Measurements from ENCODE around the gene RASAL3. TPM values are rescaled to one million over a fixed set of nuclear protein-coding genes. Genes with fewer than 3 reads are reported as not detected.

The RASAL3 gene
- total RNA-seq, 1 experiment from 2014 or later, result not detected

GRCh38 chr19:15438577-15438976, 25.8 kb downstream of the RASAL3 start:
- TF ChIP-seq, protein P1, sequence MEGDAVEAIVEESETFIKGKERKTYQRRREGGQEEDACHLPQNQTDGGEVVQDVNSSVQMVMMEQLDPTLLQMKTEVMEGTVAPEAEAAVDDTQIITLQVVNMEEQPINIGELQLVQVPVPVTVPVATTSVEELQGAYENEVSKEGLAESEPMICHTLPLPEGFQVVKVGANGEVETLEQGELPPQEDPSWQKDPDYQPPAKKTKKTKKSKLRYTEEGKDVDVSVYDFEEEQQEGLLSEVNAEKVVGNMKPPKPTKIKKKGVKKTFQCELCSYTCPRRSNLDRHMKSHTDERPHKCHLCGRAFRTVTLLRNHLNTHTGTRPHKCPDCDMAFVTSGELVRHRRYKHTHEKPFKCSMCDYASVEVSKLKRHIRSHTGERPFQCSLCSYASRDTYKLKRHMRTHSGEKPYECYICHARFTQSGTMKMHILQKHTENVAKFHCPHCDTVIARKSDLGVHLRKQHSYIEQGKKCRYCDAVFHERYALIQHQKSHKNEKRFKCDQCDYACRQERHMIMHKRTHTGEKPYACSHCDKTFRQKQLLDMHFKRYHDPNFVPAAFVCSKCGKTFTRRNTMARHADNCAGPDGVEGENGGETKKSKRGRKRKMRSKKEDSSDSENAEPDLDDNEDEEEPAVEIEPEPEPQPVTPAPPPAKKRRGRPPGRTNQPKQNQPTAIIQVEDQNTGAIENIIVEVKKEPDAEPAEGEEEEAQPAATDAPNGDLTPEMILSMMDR (IDR thresholded peaks at IDR 0.05; ENCODE audit: unreplicated experiment), result no peak
- H3K27me3 Mint-ChIP-seq (ENCODE audit: insufficient read depth, unreplicated experiment), result no peaks in the 10 kb centered on the region
- intact Hi-C loops (cut with micrococcal nuclease), result no loop called here
- H3K9me3 Mint-ChIP-seq (ENCODE audit: unreplicated experiment), result no peaks in the 10 kb centered on the region
- H3K4me1 Mint-ChIP-seq (ENCODE audit: insufficient read depth, unreplicated experiment), result peaks cover under 1% of the 10 kb centered on the region
- POLR2A ChIA-PET, result interaction anchor here (0.6 to 1.2 kb wide), 2 partner anchors 11 to 19 kb away, joined by 3 read pairs; partner anchors contain the start of gene AKAP8L
- CTCF ChIA-PET, result interaction anchor here (0.6 to 1.2 kb wide), 3 partner anchors 20 to 277 kb away, joined by 3 to 7 read pairs (median 7); partner anchors contain the start of gene AKAP8L
- H3K36me3 Mint-ChIP-seq (ENCODE audit: insufficient read depth, unreplicated experiment), result no peaks in the 10 kb centered on the region
- BruUV-seq (replicated peaks), result no TSS peak
- no peak for DNase-seq (ENCODE audit: unreplicated experiment)
- no peak overlapping the region for H3K4me3 Mint-ChIP-seq (ENCODE audit: unreplicated experiment)
- H3K27ac Mint-ChIP-seq (ENCODE audit: low read depth, unreplicated experiment), result no peak overlapping the region

GRCh38 chr19:15438124-15438496, 26.2 kb downstream of the RASAL3 start:
- POLR2A ChIA-PET, result interaction anchor here (1.2 kb wide), 1 partner anchor 19 kb away, joined by 3 read pairs; the partner anchor contains the start of gene AKAP8L
- H3K4me3 Mint-ChIP-seq (ENCODE audit: unreplicated experiment), result no peak overlapping the region
- CTCF ChIA-PET, result interaction anchor here (0.6 to 1.2 kb wide), 3 partner anchors 19 to 276 kb away, joined by 3 to 7 read pairs (median 7); partner anchors contain the start of gene AKAP8L
- H3K36me3 Mint-ChIP-seq (ENCODE audit: insufficient read depth, unreplicated experiment), result no peaks in the 10 kb centered on the region
- no peaks in the 10 kb centered on the region for H3K27me3 Mint-ChIP-seq (ENCODE audit: insufficient read depth, unreplicated experiment)
- intact Hi-C loops (cut with micrococcal nuclease), result no loop called here
- H3K9me3 Mint-ChIP-seq (ENCODE audit: unreplicated experiment), result no peaks in the 10 kb centered on the region
- no peak for DNase-seq (ENCODE audit: unreplicated experiment)
- peaks cover 5% of the 10 kb centered on the region for H3K4me1 Mint-ChIP-seq (ENCODE audit: insufficient read depth, unreplicated experiment)
- TF ChIP-seq, protein P1 (IDR thresholded peaks at IDR 0.05; ENCODE audit: unreplicated experiment), result no peak
- BruUV-seq (replicated peaks), result no TSS peak
- H3K27ac Mint-ChIP-seq (ENCODE audit: low read depth, unreplicated experiment), result no peak overlapping the region

DNA sequence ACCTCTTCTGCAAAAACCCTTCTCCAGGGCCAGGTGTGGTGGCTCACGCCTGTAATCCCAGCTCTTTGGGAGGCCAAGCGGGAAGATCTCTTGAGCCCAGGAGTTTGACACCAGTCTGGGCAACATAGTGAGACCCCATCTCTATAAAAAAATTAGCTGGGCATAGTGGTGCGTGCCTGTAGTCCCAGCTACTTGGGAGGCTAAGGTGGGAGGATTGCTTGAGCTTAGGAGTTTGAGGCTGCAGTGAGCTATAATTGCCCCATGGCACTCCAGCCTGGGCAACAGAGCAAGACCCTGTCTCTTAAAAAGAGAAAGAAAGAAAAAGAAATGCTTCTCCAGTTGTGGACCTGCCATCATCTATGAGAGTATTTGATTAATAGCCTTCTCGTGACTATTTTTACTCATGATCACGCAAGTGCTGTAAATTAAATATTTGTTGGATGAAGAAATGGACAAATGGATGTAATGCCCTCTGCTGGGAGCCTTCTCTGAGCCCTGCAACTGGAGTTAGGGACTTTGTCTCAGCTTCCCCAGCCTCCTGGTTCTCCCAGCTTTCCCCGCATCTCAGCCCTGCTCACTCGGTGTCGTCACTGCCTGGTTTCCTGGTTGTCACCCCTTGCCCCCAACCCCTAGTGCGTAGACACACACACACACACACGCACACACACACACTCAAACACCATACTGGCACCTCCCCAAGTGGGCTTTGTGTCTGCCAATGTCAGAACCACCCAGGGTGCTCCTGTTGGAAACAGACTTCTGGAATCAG, 26.8 kb downstream of the RASAL3 start:
- CTCF ChIA-PET, result interaction anchor here (1.2 kb wide), 1 partner anchor 19 kb away, joined by 7 read pairs; the partner anchor contains the start of gene AKAP8L
- TF ChIP-seq, protein P1 (IDR thresholded peaks at IDR 0.05; ENCODE audit: unreplicated experiment), result no peak
- intact Hi-C loops (cut with micrococcal nuclease), result no loop called here

DNA sequence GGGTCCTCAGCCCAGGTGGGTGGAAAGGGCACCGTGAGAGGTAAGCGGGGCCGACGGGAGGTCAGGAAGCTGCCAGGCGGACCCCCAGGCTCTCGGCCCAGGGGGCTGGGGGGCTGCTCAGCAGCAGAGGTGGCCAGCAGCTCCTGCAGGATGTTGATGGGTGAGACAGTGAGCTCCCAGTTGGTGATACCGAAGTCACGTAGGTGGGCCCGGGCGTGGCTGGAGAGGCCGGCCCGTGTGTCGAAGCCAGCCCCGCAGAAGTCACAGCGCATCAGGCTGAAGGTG, 27.6 kb downstream of the RASAL3 start:
- intact Hi-C loops (cut with micrococcal nuclease), result no loop called here
- CTCF ChIA-PET, result no interaction called here
- no peaks in the 10 kb centered on the region for H3K27me3 Mint-ChIP-seq (ENCODE audit: insufficient read depth, unreplicated experiment)
- POLR2A ChIA-PET, result interaction anchor here (0.6 to 2.0 kb wide), 2 partner anchors 58 to 1103 kb away, joined by 4 to 7 read pairs; partner anchors contain the start of gene AKAP8
- no peaks in the 10 kb centered on the region for H3K36me3 Mint-ChIP-seq (ENCODE audit: insufficient read depth, unreplicated experiment)
- TF ChIP-seq, protein P1 (IDR thresholded peaks at IDR 0.05; ENCODE audit: unreplicated experiment), result no peak
- H3K4me3 Mint-ChIP-seq (ENCODE audit: unreplicated experiment), result no peak overlapping the region
- H3K27ac Mint-ChIP-seq (ENCODE audit: low read depth, unreplicated experiment), result no peak overlapping the region
- DNase-seq (ENCODE audit: unreplicated experiment), result no peak
- BruUV-seq (replicated peaks), result no TSS peak
- peaks cover 6% of the 10 kb centered on the region for H3K4me1 Mint-ChIP-seq (ENCODE audit: insufficient read depth, unreplicated experiment)
- no peaks in the 10 kb centered on the region for H3K9me3 Mint-ChIP-seq (ENCODE audit: unreplicated experiment)

More for the DNA sequence above, 26.8 kb downstream of the RASAL3 start:
- peaks cover 6% of the 10 kb centered on the region for H3K4me1 Mint-ChIP-seq (ENCODE audit: insufficient read depth, unreplicated experiment)
- H3K27me3 Mint-ChIP-seq (ENCODE audit: insufficient read depth, unreplicated experiment), result no peaks in the 10 kb centered on the region
- no TSS peak for BruUV-seq (replicated peaks)
- H3K27ac Mint-ChIP-seq (ENCODE audit: low read depth, unreplicated experiment), result no peak overlapping the region
- no peaks in the 10 kb centered on the region for H3K9me3 Mint-ChIP-seq (ENCODE audit: unreplicated experiment)
- H3K36me3 Mint-ChIP-seq (ENCODE audit: insufficient read depth, unreplicated experiment), result no peaks in the 10 kb centered on the region
- no peak for DNase-seq (ENCODE audit: unreplicated experiment)
- H3K4me3 Mint-ChIP-seq (ENCODE audit: unreplicated experiment), result no peak overlapping the region
- POLR2A ChIA-PET, result no interaction called here

Data from MCF 10A (cell line).